Measurements from ENCODE around the gene APMAP. TPM values are rescaled to one million over a fixed set of nuclear protein-coding genes. Genes with fewer than 3 reads are reported as not detected.

The APMAP gene
- total and polyA plus RNA-seq, 2 of the 13 experiments (the other 11 are each of a cell fraction or from before 2014, with no cell fraction given): 168 to 214 TPM

- TF ChIP-seq ZNF121 (CRISPR knock-in tag; IDR thresholded peaks at IDR 0.05) (peak; percentile 8; the same call in 1 of the 2 replicates), ZNF556 (CRISPR knock-in tag; IDR thresholded peaks at IDR 0.05; ENCODE audit: borderline replicate concordance) (no peak), ZNF891 (CRISPR knock-in tag; IDR thresholded peaks at IDR 0.05) (peak; percentile 32), HDAC2 (CRISPR knock-in tag; IDR thresholded peaks at IDR 0.05) (peak; percentile 49; the same call in 1 of the 2 replicates), ZNF512B (CRISPR knock-in tag; IDR thresholded peaks at IDR 0.05; ENCODE audit: borderline replicate concordance) (no peak), ZNF644 (CRISPR knock-in tag; IDR thresholded peaks at IDR 0.05; ENCODE audit: low read depth) (no peak; the same call in 1 of the 2 replicates), MTERF4 (CRISPR knock-in tag; IDR thresholded peaks at IDR 0.05) (no peak), EED (CRISPR knock-in tag; IDR thresholded peaks at IDR 0.05) (peak; percentile 74; the same call in 1 of the 2 replicates), PLSCR1 (CRISPR knock-in tag; IDR thresholded peaks at IDR 0.05; ENCODE audit: borderline replicate concordance) (no peak), ZNF607 (CRISPR knock-in tag; IDR thresholded peaks at IDR 0.05; ENCODE audit: borderline replicate concordance) (no peak), ZNF260 (CRISPR knock-in tag; IDR thresholded peaks at IDR 0.05; ENCODE audit: borderline replicate concordance, low read depth) (no peak), ETV6 (CRISPR knock-in tag; conservative IDR thresholded peaks at IDR 0.05) (no peak; the same call in 1 of the 2 replicates), MIXL1 (CRISPR knock-in tag; IDR thresholded peaks at IDR 0.05) (0 out of 2 replicates have a peak, but pooled peaks have one; percentile 16), ZNF317 (CRISPR knock-in tag; IDR thresholded peaks at IDR 0.05) (peak; percentile 36; the same call in 1 of the 2 replicates), THRA (CRISPR knock-in tag; IDR thresholded peaks at IDR 0.05; ENCODE audit: borderline replicate concordance) (0 out of 2 replicates have a peak, but pooled peaks have one; percentile 9), ZNF839 (CRISPR knock-in tag; IDR thresholded peaks at IDR 0.05; ENCODE audit: borderline replicate concordance) (no peak)
Observed at GRCh38 chr20:25032478-25033264, 40.1 kb upstream of the APMAP start (continued).

Measured in HepG2 (cell line).